Karpas-422 (cell line): ENCODE results near the gene VWA8. TPM values are rescaled to one million over a fixed set of nuclear protein-coding genes. Genes with fewer than 3 reads are reported as not detected.

ENCODE experiments used
- DNase-seq: peaks from one replicate; pipeline ENCODE4 v3.0.0-alpha.2; 2015
- H2AFZ ChIP-seq: fragments of 200-600 bp; sonication (generic); 2 replicates; pipeline ENCODE4 v1.6.1; 2014; ENCODE audit warnings: antibody characterized with exemption, low read length, mixed read lengths
- H3K27ac ChIP-seq: fragments of 200-600 bp; sonication (generic); 2 replicates; pipeline ENCODE4 v1.5.1; 2014; ENCODE audit warnings: mild to moderate bottlenecking, low read length, moderate library complexity
- H3K27me3 ChIP-seq: fragments of 200-600 bp; sonication (generic); 2 replicates; pipeline ENCODE4 v1.6.1; 2014; ENCODE audit warnings: low read length, mixed read lengths
- H3K36me3 ChIP-seq: fragments of 200-600 bp; sonication (generic); 2 replicates; pipeline ENCODE4 v1.6.1; 2014; ENCODE audit warnings: low read length, mixed read lengths; ENCODE audit not compliant: insufficient read depth
- H3K4me1 ChIP-seq: fragments of 200-600 bp; sonication (generic); 2 replicates; pipeline ENCODE4 v1.6.1; 2014; ENCODE audit warnings: mild to moderate bottlenecking, low read length, mixed read lengths
- H3K4me2 ChIP-seq: fragments of 200-600 bp; sonication (generic); 2 replicates; pipeline ENCODE4 v1.6.1; 2014; ENCODE audit warnings: low read length, low read depth, mild to moderate bottlenecking; ENCODE audit not compliant: poor library complexity, severe bottlenecking
- H3K4me3 ChIP-seq: fragments of 200-600 bp; sonication (generic); 2 replicates; pipeline ENCODE4 v1.5.1; 2014; ENCODE audit warnings: mild to moderate bottlenecking, antibody characterized with exemption, low read length, mixed read lengths
- H3K79me2 ChIP-seq: fragments of 200-600 bp; sonication (generic); 2 replicates; pipeline ENCODE4 v1.6.1; 2014; ENCODE audit warnings: mild to moderate bottlenecking, low read length, mixed read lengths
- H3K9ac ChIP-seq: fragments of 200-600 bp; sonication (generic); 2 replicates; pipeline ENCODE4 v1.6.0; 2014; ENCODE audit warnings: low read length
- H3K9me2 ChIP-seq: fragments of 200-600 bp; sonication (generic), shearing (Covaris generic); replicated peaks from 2 replicates; pipeline ENCODE4 v1.6.0; 2014; ENCODE audit warnings: mild to moderate bottlenecking, low read length, moderate library complexity; ENCODE audit not compliant: insufficient read depth
- H3K9me3 ChIP-seq: fragments of 300-700, 200-600 bp; sonication (generic); 2 replicates; pipeline ENCODE4 v1.6.1; 2014; ENCODE audit warnings: low read length, mixed read lengths
- H4K20me1 ChIP-seq: fragments of 200-600 bp; sonication (generic); 2 replicates; pipeline ENCODE4 v1.6.1; 2014; ENCODE audit warnings: mild to moderate bottlenecking, antibody characterized with exemption, low read length, low read depth; ENCODE audit not compliant: insufficient read depth
- total RNA-seq: library from RNA; depleted of rRNA; stranded (reverse); fragments of >200 nt; shearing (Covaris generic); gene quantifications from 2 replicates; pipeline ENCODE4 v1.2.3, GENCODE V29; 2014; ENCODE audit warnings: low replicate concordance

Gene VWA8
- total RNA-seq, 1 experiment from 2014 or later, result 35.7 TPM

DNA sequence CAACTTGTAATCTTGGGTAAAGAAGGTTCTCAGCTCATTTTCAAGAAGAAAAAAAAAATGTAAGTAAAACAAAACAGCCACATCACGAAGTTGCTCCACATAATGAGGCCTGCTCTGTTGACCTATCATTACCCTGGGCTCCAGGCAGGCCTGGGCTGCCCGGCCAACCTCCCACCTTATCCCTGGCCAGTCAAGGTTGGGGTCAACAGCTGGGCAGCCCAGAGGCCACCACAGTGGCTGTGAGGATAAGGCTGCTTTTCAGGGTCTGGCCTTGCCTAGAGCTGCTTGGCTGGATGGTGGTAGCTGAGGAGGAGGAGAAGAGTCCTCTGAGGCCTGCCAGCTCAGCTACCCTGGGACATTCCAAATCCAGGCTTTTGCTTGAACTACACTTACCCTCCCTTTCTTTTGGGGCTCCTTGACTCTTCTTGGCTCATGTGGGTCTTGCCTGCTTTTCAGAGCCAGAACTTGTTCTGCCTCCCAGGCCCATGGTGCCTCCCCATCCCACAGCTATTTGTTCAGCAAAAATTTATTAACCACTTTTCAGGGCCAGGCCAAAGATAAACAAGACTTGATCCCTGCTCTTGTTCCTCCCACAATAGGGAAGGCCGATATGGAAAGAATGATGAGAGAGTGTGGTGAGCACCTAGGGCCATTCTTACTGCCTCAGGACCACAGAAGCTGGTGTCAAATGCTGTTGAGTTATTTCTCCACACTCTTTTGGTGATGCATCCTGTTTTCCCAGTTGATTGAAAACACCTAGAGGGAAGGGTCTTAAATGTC, 401.9 kb downstream of the VWA8 start:
- Histone ChIP-seq H3K9me3 (no peaks in the 10 kb centered on the region), H3K9me2 (no peaks in the 10 kb centered on the region), H3K27ac (no peak overlapping the region), H3K79me2 (no peaks in the 10 kb centered on the region), H3K4me2 (no peak overlapping the region), H2AFZ (no peak overlapping the region), H4K20me1 (no peaks in the 10 kb centered on the region), H3K4me3 (no peak overlapping the region), H3K27me3 (no peaks in the 10 kb centered on the region), H3K36me3 (no peaks in the 10 kb centered on the region), H3K9ac (no peak overlapping the region), H3K4me1 (no peaks in the 10 kb centered on the region; the same call in 1 of the 2 replicates)
- DNase-seq, result no peak

DNA sequence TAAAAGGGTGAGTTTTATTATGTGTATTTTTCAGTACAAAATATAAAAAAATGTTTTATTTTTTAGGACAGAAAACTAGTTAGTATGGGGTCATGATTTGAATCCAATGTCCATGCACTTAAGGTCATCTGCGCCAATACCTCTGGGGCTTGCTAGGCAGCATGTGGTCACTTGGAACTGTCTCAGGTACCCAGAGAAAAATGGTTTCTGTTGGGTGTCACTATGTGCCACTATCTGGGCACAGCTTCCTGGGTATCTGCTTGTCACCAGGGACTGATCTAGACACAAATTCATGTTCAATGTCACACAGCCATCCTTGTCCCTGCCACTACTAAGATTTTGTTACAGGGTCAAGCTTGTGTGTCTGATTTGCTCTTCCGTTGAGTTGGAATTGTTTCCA, 403.2 kb downstream of the VWA8 start:
- H3K36me3 ChIP-seq, result no peaks in the 10 kb centered on the region
- DNase-seq, result no peak
- no peaks in the 10 kb centered on the region for H3K27me3 ChIP-seq
- no peaks in the 10 kb centered on the region; the same call in 1 of the 2 replicates for H3K4me1 ChIP-seq
- H3K79me2 ChIP-seq, result no peaks in the 10 kb centered on the region
- no peaks in the 10 kb centered on the region for H4K20me1 ChIP-seq
- no peak overlapping the region for H3K4me3 ChIP-seq
- no peak overlapping the region for H3K4me2 ChIP-seq
- H3K9me3 ChIP-seq, result no peaks in the 10 kb centered on the region
- no peak overlapping the region for H2AFZ ChIP-seq
- no peak overlapping the region for H3K27ac ChIP-seq
- no peaks in the 10 kb centered on the region for H3K9me2 ChIP-seq
- no peak overlapping the region for H3K9ac ChIP-seq

- no peak overlapping the region for H3K27ac ChIP-seq
- no peaks in the 10 kb centered on the region for H3K27me3 ChIP-seq
- H2AFZ ChIP-seq, result no peak overlapping the region
- H3K4me1 ChIP-seq, result no peaks in the 10 kb centered on the region; the same call in 1 of the 2 replicates
- H3K79me2 ChIP-seq, result no peaks in the 10 kb centered on the region
- no peak for DNase-seq
- no peaks in the 10 kb centered on the region for H3K9me3 ChIP-seq
- H3K4me2 ChIP-seq, result no peak overlapping the region
- H3K4me3 ChIP-seq, result no peak overlapping the region
- no peaks in the 10 kb centered on the region for H4K20me1 ChIP-seq
- no peak overlapping the region for H3K9ac ChIP-seq
- H3K36me3 ChIP-seq, result no peaks in the 10 kb centered on the region
- H3K9me2 ChIP-seq, result no peaks in the 10 kb centered on the region
Measured at GRCh38 chr13:41554626-41555386, 406.1 kb downstream of the VWA8 start.

DNA sequence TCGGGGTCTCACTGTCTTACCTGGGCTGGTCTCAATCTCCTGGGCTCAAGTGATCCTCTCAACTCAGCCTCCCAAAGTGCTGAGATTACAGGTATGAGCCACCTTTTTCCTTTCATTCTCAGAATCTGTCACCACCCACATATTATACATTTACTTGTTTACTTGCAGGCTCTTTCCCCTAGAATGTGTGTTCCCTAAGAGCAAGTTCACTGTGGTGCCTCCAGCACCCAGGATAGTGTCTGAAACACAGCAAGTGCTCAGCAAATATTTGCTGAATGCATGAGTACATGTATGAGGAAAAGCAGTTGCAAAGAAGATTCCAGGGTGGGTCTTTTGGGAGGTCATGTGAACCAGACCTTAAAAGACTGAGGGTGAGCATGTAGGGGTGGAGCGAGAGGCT, 406.7 kb downstream of the VWA8 start:
- Histone ChIP-seq H3K27ac (no peak overlapping the region), H3K4me3 (no peak overlapping the region), H3K9me3 (no peaks in the 10 kb centered on the region), H3K9me2 (no peaks in the 10 kb centered on the region), H2AFZ (no peak overlapping the region), H3K9ac (no peak overlapping the region), H3K27me3 (no peaks in the 10 kb centered on the region), H3K4me2 (no peak overlapping the region), H3K36me3 (no peaks in the 10 kb centered on the region), H3K4me1 (no peaks in the 10 kb centered on the region; the same call in 1 of the 2 replicates), H3K79me2 (no peaks in the 10 kb centered on the region), H4K20me1 (no peaks in the 10 kb centered on the region)
- DNase-seq, result no peak

DNA sequence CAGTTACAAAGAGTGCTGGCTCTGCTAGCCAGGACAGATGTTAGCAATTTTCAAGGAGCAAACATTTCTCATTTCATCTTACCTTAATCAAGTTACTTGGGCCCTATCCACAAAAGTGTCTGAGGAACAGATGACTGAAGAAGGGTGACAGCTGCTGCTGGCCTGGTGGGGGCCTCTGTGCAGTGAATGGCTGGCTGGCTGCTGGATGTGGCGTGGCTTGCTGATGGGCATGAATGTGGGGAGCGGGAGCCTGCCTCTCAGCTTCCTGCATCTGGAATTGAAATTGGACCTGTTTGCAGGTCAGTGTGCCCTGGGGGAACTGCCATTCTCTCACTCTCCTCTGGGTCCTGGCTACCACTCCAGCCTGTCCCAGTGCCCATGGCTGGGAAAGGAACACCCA, 408.9 kb downstream of the VWA8 start:
- H3K79me2 ChIP-seq, result no peaks in the 10 kb centered on the region
- no peak overlapping the region for H3K4me3 ChIP-seq
- no peaks in the 10 kb centered on the region for H3K9me3 ChIP-seq
- no peaks in the 10 kb centered on the region for H3K27me3 ChIP-seq
- H4K20me1 ChIP-seq, result no peaks in the 10 kb centered on the region
- DNase-seq, result no peak
- no peaks in the 10 kb centered on the region; the same call in 1 of the 2 replicates for H3K4me1 ChIP-seq
- H3K9me2 ChIP-seq, result no peaks in the 10 kb centered on the region
- no peak overlapping the region for H3K9ac ChIP-seq
- H2AFZ ChIP-seq, result no peak overlapping the region
- H3K27ac ChIP-seq, result no peak overlapping the region
- H3K4me2 ChIP-seq, result no peak overlapping the region
- no peaks in the 10 kb centered on the region for H3K36me3 ChIP-seq

DNA sequence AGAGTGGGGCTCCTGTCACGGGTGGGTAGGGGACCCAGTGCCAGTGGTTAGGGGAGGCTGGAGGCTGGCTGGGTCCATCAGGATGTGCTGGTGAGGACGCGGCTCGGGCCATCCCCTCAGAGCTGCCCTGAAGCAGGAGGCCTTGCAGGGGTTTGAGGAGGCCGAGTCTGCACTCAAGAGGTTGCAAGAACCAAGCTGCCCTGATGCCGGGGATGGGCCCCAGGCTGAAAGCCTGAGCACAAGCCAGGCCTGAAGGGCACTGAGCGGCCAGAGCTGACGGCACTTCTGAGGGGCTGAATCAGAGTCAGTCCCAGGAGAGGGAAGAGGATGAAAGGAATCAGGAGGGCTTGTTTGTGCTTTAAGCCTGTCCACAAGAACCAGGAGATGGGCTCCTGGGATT, 410.6 kb downstream of the VWA8 start:
- no peaks in the 10 kb centered on the region for H3K27me3 ChIP-seq
- no peak overlapping the region for H3K4me2 ChIP-seq
- H3K36me3 ChIP-seq, result no peaks in the 10 kb centered on the region
- no peak overlapping the region for H3K27ac ChIP-seq
- DNase-seq, result no peak
- no peaks in the 10 kb centered on the region for H4K20me1 ChIP-seq
- H3K4me3 ChIP-seq, result no peak overlapping the region
- H3K79me2 ChIP-seq, result no peaks in the 10 kb centered on the region
- H2AFZ ChIP-seq, result no peak overlapping the region
- H3K9me2 ChIP-seq, result no peaks in the 10 kb centered on the region
- no peaks in the 10 kb centered on the region for H3K9me3 ChIP-seq
- no peak overlapping the region for H3K9ac ChIP-seq
- no peaks in the 10 kb centered on the region; the same call in 1 of the 2 replicates for H3K4me1 ChIP-seq

DNA sequence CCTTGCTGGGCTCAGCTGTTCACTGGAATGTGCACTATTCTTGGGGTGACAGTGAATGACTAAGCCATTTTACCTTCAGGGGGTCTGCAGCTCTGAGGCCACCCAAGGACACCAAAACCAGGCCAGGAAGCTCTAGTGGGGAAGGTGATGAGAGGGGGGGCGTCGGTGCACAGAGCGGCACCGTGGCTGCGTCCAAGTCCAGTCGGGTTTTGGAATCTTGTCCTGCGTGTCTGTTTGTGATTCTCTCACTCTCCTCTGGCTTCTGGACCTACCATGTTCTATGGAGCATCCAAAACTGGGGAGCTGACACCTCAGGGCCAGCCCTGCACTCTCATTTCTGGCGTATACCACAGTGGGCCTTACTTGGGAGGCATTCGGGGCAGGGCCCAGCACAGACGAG, 411.4 kb downstream of the VWA8 start:
- Histone ChIP-seq H3K4me3 (no peak overlapping the region), H3K4me2 (no peak overlapping the region), H3K36me3 (no peaks in the 10 kb centered on the region), H2AFZ (no peak overlapping the region), H3K27ac (no peak overlapping the region), H3K4me1 (no peaks in the 10 kb centered on the region), H3K9me2 (no peaks in the 10 kb centered on the region), H3K79me2 (no peaks in the 10 kb centered on the region), H3K9ac (no peak overlapping the region), H3K27me3 (no peaks in the 10 kb centered on the region), H4K20me1 (no peaks in the 10 kb centered on the region), H3K9me3 (no peaks in the 10 kb centered on the region)
- no peak for DNase-seq

GRCh38 chr13:41548910-41549309, 412.0 kb downstream of the VWA8 start:
- no peaks in the 10 kb centered on the region for H3K79me2 ChIP-seq
- no peak overlapping the region for H3K4me3 ChIP-seq
- H3K9ac ChIP-seq, result no peak overlapping the region
- no peaks in the 10 kb centered on the region for H3K27me3 ChIP-seq
- no peaks in the 10 kb centered on the region for H4K20me1 ChIP-seq
- H3K36me3 ChIP-seq, result no peaks in the 10 kb centered on the region
- H3K4me1 ChIP-seq, result peaks cover 3% of the 10 kb centered on the region
- H2AFZ ChIP-seq, result no peak overlapping the region
- no peaks in the 10 kb centered on the region for H3K9me2 ChIP-seq
- no peaks in the 10 kb centered on the region for H3K9me3 ChIP-seq
- no peak overlapping the region for H3K27ac ChIP-seq
- DNase-seq, result no peak
- H3K4me2 ChIP-seq, result no peak overlapping the region
